Measurements from ENCODE around the gene COL1A1.

The COL1A1 gene

GRCh38 chr17:50177476-50177875 is 24.0 kb downstream of the COL1A1 start:
- DNase-seq (ENCODE audit: low read depth), result no peak
- no peak overlapping the region for H3K4me3 ChIP-seq (ENCODE audit: low read depth, low read length)
- no peak for TF ChIP-seq CTCF (IDR thresholded peaks at IDR 0.05; ENCODE audit: insufficient read depth, low read depth, low read length, missing control alignments)

GRCh38 chr17:50176559-50177357 is 24.7 kb downstream of the COL1A1 start:
- no peak for TF ChIP-seq CTCF (IDR thresholded peaks at IDR 0.05; ENCODE audit: insufficient read depth, low read depth, low read length, missing control alignments)
- no peak overlapping the region for H3K4me3 ChIP-seq (ENCODE audit: low read depth, low read length)
- DNase-seq (ENCODE audit: low read depth), result no peak

- no peak for DNase-seq (ENCODE audit: low read depth)
- H3K4me3 ChIP-seq (ENCODE audit: low read depth, low read length), result no peak overlapping the region
- TF ChIP-seq CTCF (IDR thresholded peaks at IDR 0.05; ENCODE audit: insufficient read depth, low read depth, low read length, missing control alignments), result no peak
Measured at GRCh38 chr17:50175035-50175807, 26.2 kb downstream of the COL1A1 start.

- no peak for DNase-seq (ENCODE audit: low read depth)
- no peak for TF ChIP-seq CTCF (IDR thresholded peaks at IDR 0.05; ENCODE audit: insufficient read depth, low read depth, low read length, missing control alignments)
- no peak overlapping the region for H3K4me3 ChIP-seq (ENCODE audit: low read depth, low read length)
Measured at GRCh38 chr17:50174444-50174843, 27.0 kb downstream of the COL1A1 start.

GRCh38 chr17:50173335-50173941 is 28.0 kb downstream of the COL1A1 start:
- no peak for TF ChIP-seq CTCF (IDR thresholded peaks at IDR 0.05; ENCODE audit: insufficient read depth, low read depth, low read length, missing control alignments)
- H3K4me3 ChIP-seq (ENCODE audit: low read depth, low read length), result no peak overlapping the region
- no peak for DNase-seq (ENCODE audit: low read depth)

- DNase-seq (ENCODE audit: low read depth), result no peak
- no peak overlapping the region for H3K4me3 ChIP-seq (ENCODE audit: low read depth, low read length)
- no peak for TF ChIP-seq CTCF (IDR thresholded peaks at IDR 0.05; ENCODE audit: insufficient read depth, low read depth, low read length, missing control alignments)
Measured at GRCh38 chr17:50172936-50173334, 28.5 kb downstream of the COL1A1 start.

All from GM12865 (cell line).